H1 (cell line): ENCODE results near the gene HMGB4. TPM values are rescaled to one million over a fixed set of nuclear protein-coding genes. Genes with fewer than 3 reads are reported as not detected.

Experiments
- CTCF ChIA-PET: fragments of 300-600 bp; sonication (Branson Sonifier 250); formaldehyde crosslinking; loops from one replicate; lab custom pipeline; 2021; ENCODE audit not compliant: partially characterized antibody; lab: Charles Lee
- POLR2A ChIA-PET: fragments of 300-600 bp; sonication (Branson Sonifier 250); formaldehyde crosslinking; loops from one replicate; lab custom pipeline; 2021; ENCODE audit warnings: inconsistent platforms; ENCODE audit not compliant: partially characterized antibody; lab: Charles Lee
- DNase-seq, 2 experiments: peaks; one replicate each; pipeline versions ENCODE4 v3.0.0 to v3.0.0-alpha.2; 2010 to 2022; ENCODE audit warnings: low spot score in 2 of 2, low read depth in 1 of 2, mixed read lengths in 1 of 2
- FAIRE-seq: peaks from 2 replicates; lab custom pipeline; 2011; peaks lifted over from hg19 to GRCh38; lab: Jason Lieb, UNC
- H2AFZ ChIP-seq: 2 replicates; pipeline ENCODE4 v1.8.1; 2012; ENCODE audit warnings: low read length, inconsistent platforms
- H2AK5ac ChIP-seq: 2 replicates; pipeline ENCODE4 v1.6.1; 2013; ENCODE audit warnings: low read depth, low read length
- H2BK120ac ChIP-seq: replicated peaks from 2 replicates; pipeline ENCODE3; 2013; ENCODE audit warnings: low read depth, low read length, inconsistent platforms
- H2BK12ac ChIP-seq: 2 replicates; pipeline ENCODE4 v1.6.1; 2013; ENCODE audit warnings: low read depth, low read length
- H2BK15ac ChIP-seq: 2 replicates; pipeline ENCODE4 v1.6.1; 2013; ENCODE audit warnings: low read length
- H2BK20ac ChIP-seq: 2 replicates; pipeline ENCODE4 v1.6.1; 2013; ENCODE audit warnings: low read length
- H2BK5ac ChIP-seq: 2 replicates; pipeline ENCODE4 v1.6.1; 2013; ENCODE audit warnings: low read depth, low read length
- H3K14ac ChIP-seq: 2 replicates; pipeline ENCODE4 v1.6.1; 2013; ENCODE audit warnings: inconsistent platforms; ENCODE audit not compliant: insufficient read length
- H3K18ac ChIP-seq: 2 replicates; pipeline ENCODE4 v1.6.1; 2013; ENCODE audit warnings: low read length; ENCODE audit errors: extremely low read depth
- H3K23ac ChIP-seq: 2 replicates; pipeline ENCODE4 v1.6.1; 2013; ENCODE audit warnings: inconsistent platforms; ENCODE audit not compliant: insufficient read length
- H3K23me2 ChIP-seq: 2 replicates; pipeline ENCODE4 v1.6.1; 2013; ENCODE audit warnings: low read depth, low read length
- H3K27ac ChIP-seq: 2 replicates; pipeline ENCODE4 v1.6.1; 2011; ENCODE audit warnings: low read depth, low read length, inconsistent platforms
- H3K27me3 ChIP-seq, 4 experiments: replicated peaks in 1 of 4; 1 replicate in 1 of 4; 2 replicates in 3 of 4; pipeline versions ENCODE4 v1.6.1 to v1.8.1; 2011 to 2013; ENCODE audit warnings: low read length in 3 of 4, mild to moderate bottlenecking in 3 of 4, inconsistent platforms in 2 of 4, mixed read lengths in 2 of 4, moderate library complexity in 1 of 4; ENCODE audit not compliant: control insufficient read depth in 3 of 4, insufficient read depth in 3 of 4; ENCODE audit errors: extremely low read depth in 1 of 4
- H3K36me3 ChIP-seq, 4 experiments: 2 replicates each; pipeline versions ENCODE4 v1.6.1 to v1.8.1; 2011 to 2013; ENCODE audit warnings: mild to moderate bottlenecking in 4 of 4, low read length in 3 of 4, moderate library complexity in 2 of 4, control low read depth in 1 of 4, inconsistent platforms in 1 of 4; ENCODE audit not compliant: insufficient read depth in 4 of 4, control insufficient read depth in 2 of 4
- H3K4ac ChIP-seq: replicated peaks from 2 replicates; pipeline ENCODE3; 2013; ENCODE audit warnings: low read length, low read depth, mixed read lengths, inconsistent platforms; ENCODE audit not compliant: insufficient read length
- H3K4me1 ChIP-seq, 4 experiments: replicated peaks in 1 of 4; 1 replicate in 1 of 4; 2 replicates in 3 of 4; pipeline versions ENCODE4 v1.6.1 to v1.8.1; 2011 to 2013; ENCODE audit warnings: low read length in 3 of 4, inconsistent platforms in 2 of 4, mixed read lengths in 1 of 4; ENCODE audit not compliant: insufficient read depth in 4 of 4, control insufficient read depth in 3 of 4
- H3K4me2 ChIP-seq, 2 experiments: 2 replicates each; pipeline versions ENCODE4 v1.6.1 to v1.8.1; 2011 to 2013; ENCODE audit warnings: low read depth in 2 of 2, low read length in 2 of 2, control low read depth in 1 of 2, inconsistent platforms in 1 of 2, mild to moderate bottlenecking in 1 of 2; ENCODE audit not compliant: insufficient read depth in 1 of 2
- H3K4me3 ChIP-seq, 4 experiments: fragments of 200-600, 300-600 bp in 1 of 4; sonication (generic), shearing (Covaris generic), sonication (Bioruptor Twin) in 1 of 4; 2 replicates each; pipeline versions ENCODE4 v1.5.1 to v1.8.1; 2011 to 2016; ENCODE audit warnings: low read length in 4 of 4, low read depth in 3 of 4, control low read depth in 2 of 4, inconsistent platforms in 2 of 4, mild to moderate bottlenecking in 2 of 4, mixed read lengths in 1 of 4, moderate library complexity in 1 of 4; ENCODE audit not compliant: insufficient read depth in 2 of 4; ENCODE audit errors: extremely low read depth in 1 of 4
- H3K56ac ChIP-seq: replicated peaks from 2 replicates; pipeline ENCODE3; 2013; ENCODE audit warnings: low read depth, mild to moderate bottlenecking, mixed read lengths, low read length, inconsistent platforms; ENCODE audit not compliant: insufficient read length
- H3K79me1 ChIP-seq: 2 replicates; pipeline ENCODE4 v1.6.1; 2013; ENCODE audit warnings: low read depth, low read length, control low read depth
- H3K79me2 ChIP-seq, 2 experiments: 2 replicates each; pipeline versions ENCODE4 v1.6.1 to v1.8.1; 2012 to 2013; ENCODE audit warnings: low read length in 2 of 2, mild to moderate bottlenecking in 2 of 2, inconsistent platforms in 1 of 2; ENCODE audit not compliant: insufficient read depth in 2 of 2, control insufficient read depth in 1 of 2
- H3K9ac ChIP-seq, 4 experiments: replicated peaks in 1 of 4; 1 replicate in 1 of 4; 2 replicates in 3 of 4; pipeline versions ENCODE4 v1.6.1 to v1.8.1; 2011 to 2013; ENCODE audit warnings: low read depth in 3 of 4, low read length in 3 of 4, control low read depth in 2 of 4, mild to moderate bottlenecking in 2 of 4, moderate library complexity in 2 of 4, inconsistent platforms in 1 of 4; ENCODE audit errors: extremely low read depth in 1 of 4
- H3K9me3 ChIP-seq, 2 experiments: 2 replicates each; pipeline versions ENCODE4 v1.6.1 to v1.8.1; 2012 to 2013; ENCODE audit warnings: mild to moderate bottlenecking in 2 of 2, moderate library complexity in 2 of 2, control low read depth in 1 of 2, inconsistent platforms in 1 of 2, low read depth in 1 of 2, low read length in 1 of 2, mixed read lengths in 1 of 2; ENCODE audit not compliant: insufficient read depth in 2 of 2
- H4K20me1 ChIP-seq, 2 experiments: replicated peaks in 1 of 2; 2 replicates each; pipeline versions ENCODE3 to v1.8.1; 2011 to 2013; ENCODE audit warnings: inconsistent platforms in 2 of 2, low read length in 2 of 2, mild to moderate bottlenecking in 1 of 2; ENCODE audit not compliant: insufficient read depth in 2 of 2, control insufficient read depth in 1 of 2
- H4K5ac ChIP-seq: 2 replicates; pipeline ENCODE4 v1.6.1; 2013; ENCODE audit warnings: low read length, low read depth, mixed read lengths, inconsistent platforms; ENCODE audit not compliant: insufficient read length
- H4K8ac ChIP-seq: 2 replicates; pipeline ENCODE4 v1.8.0; 2013; ENCODE audit warnings: mild to moderate bottlenecking, moderate library complexity, low read length, inconsistent platforms; ENCODE audit not compliant: insufficient read depth; ENCODE audit errors: extremely low read depth
- H4K91ac ChIP-seq: replicated peaks from 2 replicates; pipeline ENCODE3; 2013; ENCODE audit warnings: low read length, mixed read lengths, inconsistent platforms; ENCODE audit not compliant: insufficient read length
- CHD1 ChIP-seq: IDR thresholded peaks from 2 replicates; pipeline ENCODE4 v1.6.1; 2012; ENCODE audit warnings: low read depth, low read length, improper control_type of control experiment
- FOSL1 ChIP-seq: IDR thresholded peaks from 2 replicates; pipeline ENCODE4 v1.6.1; 2011; ENCODE audit warnings: mild to moderate bottlenecking, low read depth, low read length, moderate library complexity; ENCODE audit not compliant: insufficient read depth
- KDM5A ChIP-seq: fragments of 200-600 bp; IDR thresholded peaks from 2 replicates; pipeline ENCODE4 v1.7.1; 2012; ENCODE audit warnings: mild to moderate bottlenecking, low read length, inconsistent platforms, mixed read lengths
- WGBS, 2 experiments: shearing (Covaris generic) in 1 of 2; methylation state at CpG; one replicate each; pipeline versions ENCODE4 v1.1.6 to v1.1.7; 2013 to 2015; ENCODE audit warnings: low lambda C conversion rate in 2 of 2, mixed read lengths in 2 of 2, inconsistent platforms in 1 of 2, low coverage in 1 of 2, missing lambda C conversion rate in 1 of 2; ENCODE audit not compliant: insufficient replicate concordance in 2 of 2, insufficient coverage in 1 of 2, insufficient read length in 1 of 2; ENCODE audit errors: extremely low coverage in 1 of 2, missing lambda C conversion rate in 1 of 2; 5-methylcytosine and 5-hydroxymethylcytosine counted together
- polyA plus RNA-seq, 7 experiments: library from polyadenylated mRNA; depleted of rRNA in 3 of 7; stranded (reverse) in 5 of 7; unstranded in 2 of 7; fragments of >200 nt in 5 of 7; fragments of 200-250 nt in 2 of 7; gene quantifications; 1 replicate in 5 of 7; 2 replicates in 1 of 7; 4 replicates in 1 of 7; pipeline versions ENCODE4 v1.2.1 to v1.2.3, GENCODE V29; 2011 to 2013; ENCODE audit warnings: missing spikeins in 2 of 7, mixed read lengths in 2 of 7
- total RNA-seq: library from RNA; stranded (reverse); fragmentation: NEBNext Ultra II Directional; extraction: Animal tissue kit (Norgen Biotek cat#: 25700); gene quantifications from 2 replicates; pipeline ENCODE4 v1.2.1, GENCODE V29; 2021

Gene HMGB4
- total and polyA plus RNA-seq, 2 of the 8 experiments (the other 6 are each of a cell fraction or from before 2014, with no cell fraction given) = not detected

DNA sequence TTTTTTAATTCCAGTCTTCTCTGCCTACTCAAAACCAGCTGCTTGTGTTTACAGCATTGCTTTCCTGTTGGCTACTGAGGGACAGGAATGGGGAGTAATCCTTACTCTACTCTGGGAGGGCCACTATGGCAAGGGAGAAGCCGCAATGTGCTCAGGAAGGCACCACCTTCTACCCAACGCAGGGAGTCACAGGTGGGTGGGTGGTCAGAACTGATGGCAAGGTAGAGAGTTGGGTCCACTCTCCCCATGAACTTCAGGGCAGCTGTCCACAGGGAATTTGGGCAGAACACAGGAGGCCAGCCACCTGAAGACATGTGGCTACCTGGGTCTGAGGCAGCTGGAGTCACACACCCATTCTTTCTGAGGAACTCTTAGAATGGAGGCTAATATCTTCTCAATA is 40.5 kb upstream of the HMGB4 start:
- no peak overlapping the region for H3K4ac ChIP-seq
- H3K9me3 ChIP-seq = peaks cover 2% of the 10 kb centered on the region in 2 experiments; a peak in 3 of 4 replicates
- CTCF ChIA-PET = no interaction called here
- no peaks in the 10 kb centered on the region for H3K27me3 ChIP-seq
- H4K20me1 ChIP-seq = no peaks in the 10 kb centered on the region
- H2BK12ac ChIP-seq = no peak overlapping the region
- POLR2A ChIA-PET = no interaction called here
- H4K5ac ChIP-seq = no peak overlapping the region
- H2AK5ac ChIP-seq = no peak overlapping the region
- DNase-seq (no peak), FAIRE-seq (no peak)
- no peak overlapping the region for H3K18ac ChIP-seq
- TF ChIP-seq FOSL1 = no peak
- TF ChIP-seq CHD1 = no peak
- no peak for TF ChIP-seq KDM5A
- no peaks in the 10 kb centered on the region for H3K79me2 ChIP-seq
- H3K56ac ChIP-seq = no peak overlapping the region
- H3K14ac ChIP-seq = no peak overlapping the region
- 94% methylated on average over 2 of the region's 2 CpGs; no CpG with 5 or more reads in 1 of the 2 experiments for WGBS, 2 experiments
- H3K79me1 ChIP-seq = no peaks in the 10 kb centered on the region
- no peak overlapping the region for H2BK15ac ChIP-seq
- no peak overlapping the region for H3K4me3 ChIP-seq
- no peaks in the 10 kb centered on the region for H3K23me2 ChIP-seq
- no peak overlapping the region for H4K91ac ChIP-seq
- no peak overlapping the region for H2AFZ ChIP-seq
- H2BK120ac ChIP-seq = no peak overlapping the region
- no peak overlapping the region for H3K23ac ChIP-seq
- H4K8ac ChIP-seq = no peak overlapping the region
- H3K27ac ChIP-seq = no peak overlapping the region
- H2BK20ac ChIP-seq = no peak overlapping the region
- H3K4me2 ChIP-seq = no peak overlapping the region
- H3K4me1 ChIP-seq = no peaks in the 10 kb centered on the region
- no peak overlapping the region for H2BK5ac ChIP-seq
- no peaks in the 10 kb centered on the region; a peak in 2 of 8 replicates for H3K36me3 ChIP-seq
- no peak overlapping the region for H3K9ac ChIP-seq
